Lower leg skin (tissue), 4 donors: Measurements from ENCODE around the gene TBC1D25. TPM values are rescaled to one million over a fixed set of nuclear protein-coding genes. Genes with fewer than 3 reads are reported as not detected.

ENCODE experiments used
- DNase-seq, 2 donors: peaks; one replicate each; pipeline ENCODE4 v3.0.0-alpha.2; 2019; ENCODE audit warnings: low spot score in 2 of 2
- H3K4me3 ChIP-seq: fragments of 200-600 bp; sonication (generic); 2 replicates; pipeline ENCODE4 v1.5.1; 2017; ENCODE audit warnings: mild to moderate bottlenecking, low read depth; ENCODE audit not compliant: poor library complexity, severe bottlenecking
- POLR2A ChIP-seq, 2 donors: fragments of 450-650 bp; IDR thresholded peaks; one replicate each; pipeline ENCODE4 v1.6.1; 2016 to 2017; ENCODE audit warnings: antibody characterized with exemption in 2 of 2, mild to moderate bottlenecking in 1 of 2, moderate library complexity in 1 of 2
- WGBS, 2 donors: methylation state at CpG; one replicate each; pipeline ENCODE4 v1.1.5; 2018; 5-methylcytosine and 5-hydroxymethylcytosine counted together
- intact Hi-C: fragments of 100-400 bp; cut with DNase I; formaldehyde crosslinking; loops from one replicate; pipeline ENCODE4 v1.15.0; 2023; ENCODE audit warnings: low total_unique reads
- total RNA-seq, 4 donors: library from RNA; depleted of rRNA; stranded (reverse); fragments of >200 nt; gene quantifications; one replicate each; pipeline ENCODE4 v1.1.0, GENCODE V29; 2016
- TF ChIP-seq, protein P1 (sequence below), 3 donors: fragments of 450-650 bp; IDR thresholded peaks; one replicate each; pipeline ENCODE4 v1.5.1; 2016; ENCODE audit warnings: antibody characterized with exemption in 3 of 3, mild to moderate bottlenecking in 3 of 3, moderate library complexity in 2 of 3

TBC1D25 gene
- total RNA-seq, 4 donors from 2014 or later, result 11.6 to 43.8 (median 16.2) TPM

DNA sequence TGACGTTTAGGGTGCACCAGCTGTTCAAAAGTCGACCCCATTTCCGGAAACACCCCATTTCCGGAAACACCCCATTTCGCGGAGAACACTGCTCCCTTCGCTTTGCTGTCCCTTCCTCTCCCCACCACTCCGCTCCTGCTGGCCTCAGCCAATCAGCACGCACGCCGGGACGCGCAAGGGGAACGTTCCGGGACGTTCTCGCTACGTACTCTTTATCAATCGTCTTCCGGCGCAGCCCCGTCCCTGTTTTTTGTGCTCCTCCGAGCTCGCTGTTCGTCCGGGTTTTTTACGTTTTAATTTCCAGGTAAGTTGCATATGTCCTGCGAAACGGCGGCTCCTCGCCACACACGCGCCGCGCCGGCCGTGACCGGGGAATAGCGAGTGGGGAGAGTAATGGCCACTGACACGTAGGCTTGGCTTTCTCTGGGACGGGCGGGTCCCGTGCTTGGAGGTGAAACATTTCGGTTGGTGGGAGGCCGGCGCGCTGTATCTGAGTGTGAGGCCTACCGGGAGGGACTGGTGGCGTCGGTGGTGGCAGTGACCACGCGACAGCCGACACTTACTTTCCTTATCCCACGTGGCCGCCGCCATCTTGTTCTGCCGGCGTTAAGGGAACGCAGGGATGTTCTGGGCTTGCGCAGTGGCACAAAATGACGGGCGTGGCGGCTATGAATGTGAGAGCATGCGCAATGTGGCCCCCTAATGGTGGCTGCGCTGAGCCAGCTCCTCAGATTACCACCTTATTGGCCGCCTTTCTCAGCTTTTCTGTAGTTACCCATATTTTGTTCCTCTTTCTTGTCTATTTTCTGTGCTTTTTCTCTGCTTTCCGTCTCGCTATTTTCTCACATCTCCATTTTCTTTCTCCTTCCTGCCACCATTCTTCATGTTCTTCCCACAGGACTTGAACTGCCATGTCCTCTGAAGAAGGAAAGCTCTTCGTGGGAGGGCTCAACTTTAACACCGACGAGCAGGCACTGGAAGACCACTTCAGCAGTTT lies 35.1 kb downstream of the TBC1D25 start, which contains the start of gene RBM3:
Gene RBM3 (plus strand): TSS at position 215 of the 997 bp plus-strand sequence. CDS start 697 bp downstream, at position 912.
- TF ChIP-seq POLR2A (IDR thresholded peaks at IDR 0.05), result peak in 1 of 2 donors; percentile 58
- TF ChIP-seq, protein P1, sequence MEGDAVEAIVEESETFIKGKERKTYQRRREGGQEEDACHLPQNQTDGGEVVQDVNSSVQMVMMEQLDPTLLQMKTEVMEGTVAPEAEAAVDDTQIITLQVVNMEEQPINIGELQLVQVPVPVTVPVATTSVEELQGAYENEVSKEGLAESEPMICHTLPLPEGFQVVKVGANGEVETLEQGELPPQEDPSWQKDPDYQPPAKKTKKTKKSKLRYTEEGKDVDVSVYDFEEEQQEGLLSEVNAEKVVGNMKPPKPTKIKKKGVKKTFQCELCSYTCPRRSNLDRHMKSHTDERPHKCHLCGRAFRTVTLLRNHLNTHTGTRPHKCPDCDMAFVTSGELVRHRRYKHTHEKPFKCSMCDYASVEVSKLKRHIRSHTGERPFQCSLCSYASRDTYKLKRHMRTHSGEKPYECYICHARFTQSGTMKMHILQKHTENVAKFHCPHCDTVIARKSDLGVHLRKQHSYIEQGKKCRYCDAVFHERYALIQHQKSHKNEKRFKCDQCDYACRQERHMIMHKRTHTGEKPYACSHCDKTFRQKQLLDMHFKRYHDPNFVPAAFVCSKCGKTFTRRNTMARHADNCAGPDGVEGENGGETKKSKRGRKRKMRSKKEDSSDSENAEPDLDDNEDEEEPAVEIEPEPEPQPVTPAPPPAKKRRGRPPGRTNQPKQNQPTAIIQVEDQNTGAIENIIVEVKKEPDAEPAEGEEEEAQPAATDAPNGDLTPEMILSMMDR (IDR thresholded peaks at IDR 0.05), result no peak
- peak within 1 kb of the TSS; percentile 42 for H3K4me3 ChIP-seq
- peak; percentile 91 to 98 for DNase-seq
- intact Hi-C loops, result no loop called here
- 1 to 49% methylated on average over 63 to 71 of the region's 71 CpGs for WGBS, 2 donors

DNA sequence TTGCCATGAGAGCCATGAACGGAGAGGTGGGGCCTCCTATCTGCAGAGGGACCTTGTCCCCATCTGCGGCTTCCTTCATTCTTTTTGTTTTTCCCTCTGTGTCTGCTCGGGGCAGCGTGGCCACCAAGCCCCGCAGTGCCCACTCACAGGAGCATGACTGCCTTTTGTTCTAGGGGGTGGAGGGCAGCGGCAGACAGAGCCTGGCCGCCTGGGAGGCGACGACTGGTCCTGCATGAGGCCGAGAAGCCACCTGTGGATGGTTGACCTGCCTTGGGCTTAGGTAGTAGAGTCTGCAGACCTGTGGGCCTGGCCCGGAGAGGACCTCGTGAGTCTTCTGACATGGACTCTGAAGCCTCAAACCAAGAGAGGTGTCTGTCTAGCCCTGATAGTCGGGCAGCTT lies 36.1 kb downstream of the TBC1D25 start:
- no peak for DNase-seq
- H3K4me3 ChIP-seq, result peak overlapping the region; percentile 38
- WGBS, 2 donors, result 69 to 80% methylated on average over 5 to 13 of the region's 13 CpGs
- no peak for TF ChIP-seq POLR2A (IDR thresholded peaks at IDR 0.05)
- TF ChIP-seq, protein P1 (IDR thresholded peaks at IDR 0.05), result no peak
- intact Hi-C loops, result no loop called here

DNA sequence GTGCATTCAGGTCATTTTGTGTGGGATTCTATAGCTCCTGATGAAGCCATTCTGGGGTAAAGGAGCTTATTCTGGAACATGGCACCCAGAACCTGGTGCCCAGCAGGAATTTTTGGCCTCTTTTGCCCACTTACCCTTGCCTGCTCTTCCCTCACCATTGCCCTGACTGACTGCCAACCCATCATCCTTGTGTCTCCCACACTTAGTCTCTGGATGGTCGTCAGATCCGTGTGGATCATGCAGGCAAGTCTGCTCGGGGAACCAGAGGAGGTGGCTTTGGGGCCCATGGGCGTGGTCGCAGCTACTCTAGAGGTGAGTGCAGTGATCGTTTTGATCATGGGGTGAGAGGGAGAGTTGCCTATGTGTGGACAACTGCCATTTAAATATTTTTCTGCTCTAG lies 36.6 kb downstream of the TBC1D25 start:
- no peak for DNase-seq
- TF ChIP-seq POLR2A (IDR thresholded peaks at IDR 0.05), result no peak
- TF ChIP-seq, protein P1 (IDR thresholded peaks at IDR 0.05), result no peak
- H3K4me3 ChIP-seq, result no peak overlapping the region
- 60 to 64% methylated on average over 2 to 6 of the region's 6 CpGs for WGBS, 2 donors
- intact Hi-C loops, result no loop called here

DNA sequence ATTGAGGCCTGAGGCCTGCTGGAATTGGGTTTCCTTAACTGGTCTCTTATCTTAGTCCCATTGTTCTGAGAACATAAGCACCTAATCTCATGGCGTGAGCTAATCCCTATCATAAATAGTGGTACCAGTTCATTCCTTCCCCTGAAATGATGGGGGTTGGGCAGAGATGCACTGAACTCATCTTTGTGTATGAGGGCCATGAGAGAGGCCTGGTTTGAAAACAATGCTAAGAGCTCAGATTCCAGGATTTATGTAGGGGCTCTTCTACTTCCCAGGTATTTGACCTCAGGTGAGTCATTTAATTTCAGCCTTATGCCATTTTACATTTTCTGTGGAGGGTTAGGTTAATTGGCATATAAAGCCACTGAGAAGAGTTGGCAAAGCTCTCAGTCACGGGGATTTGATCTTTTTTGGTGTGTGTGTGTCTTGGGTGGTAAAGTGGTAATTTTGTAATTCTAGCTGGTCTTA lies 39.2 kb downstream of the TBC1D25 start:
- no peak for DNase-seq
- intact Hi-C loops, result no loop called here
- WGBS, 2 donors, result 54 to 73% methylated on average over 2 of the region's 2 CpGs

DNA sequence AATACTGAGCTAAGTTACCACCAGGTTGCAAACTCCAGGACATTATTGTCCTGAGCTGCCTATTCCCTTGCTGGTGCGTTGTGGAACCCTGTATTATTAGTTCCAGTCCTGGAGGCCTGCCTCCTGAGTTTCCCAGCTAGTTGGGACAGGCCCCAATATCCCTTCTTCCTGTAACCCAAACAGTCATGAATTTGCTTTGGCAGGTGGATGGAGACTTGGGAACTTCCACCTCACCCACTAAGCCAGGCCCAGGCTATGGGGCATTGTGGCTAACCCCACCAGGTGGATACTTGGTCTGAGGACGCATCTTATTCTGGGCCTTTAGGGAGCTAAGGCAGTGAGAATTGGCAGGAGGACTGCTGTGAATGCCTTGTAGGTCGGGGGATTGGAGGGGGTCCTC lies 39.7 kb downstream of the TBC1D25 start:
- H3K4me3 ChIP-seq, result no peak overlapping the region
- WGBS, 2 donors, result 45 to 69% methylated on average over 2 to 3 of the region's 3 CpGs
- no peak for DNase-seq
- TF ChIP-seq, protein P1 (IDR thresholded peaks at IDR 0.05), result no peak
- no peak for TF ChIP-seq POLR2A (IDR thresholded peaks at IDR 0.05)
- intact Hi-C loops, result no loop called here

More for the DNA sequence above, 39.2 kb downstream of the TBC1D25 start:
- TF ChIP-seq POLR2A (IDR thresholded peaks at IDR 0.05), result no peak
- TF ChIP-seq, protein P1 (IDR thresholded peaks at IDR 0.05), result no peak
- H3K4me3 ChIP-seq, result no peak overlapping the region
